K562 (cell line): ENCODE measurements around the gene SLC25A29. TPM values are rescaled to one million over a fixed set of nuclear protein-coding genes. Genes with fewer than 3 reads are reported as not detected.

Experiments used
- ATAC-seq: fragments of 200-7000 bp; cut with Tn5 transposase; 3 replicates; pipeline ENCODE4 v1.9.1; 2020; ENCODE audit warnings: moderate library complexity
- BruUV-seq: library from RNA; stranded (reverse); fragments of 400-500 nt; replicated peaks from 2 replicates; lab custom pipeline; 2021; lab: Mats Ljungman, UMichigan
- CTCF ChIA-PET: fragments of 300-600 bp; formaldehyde crosslinking; extraction: SDS; loops from one replicate; lab custom pipeline; 2021; ENCODE audit warnings: low intra/inter-chr PET ratio; lab: Yijun Ruan, JAX
- POLR2A ChIA-PET: fragments of 300-600, 350-650 bp; sonication (Branson Sonifier 250); formaldehyde crosslinking; extraction: SDS; loops from one replicate; lab custom pipeline; 2021; ENCODE audit warnings: antibody characterized with exemption, inconsistent platforms; lab: Yijun Ruan, JAX
- DNase-seq, 4 experiments: peaks; one replicate each; pipeline versions ENCODE4 v3.0.0 to v3.0.0-alpha.2; 2011 to 2018; ENCODE audit warnings: low spot score in 3 of 4, mixed read lengths in 3 of 4; ENCODE audit errors: extremely low read depth in 1 of 4
- FAIRE-seq: peaks from 2 replicates; lab custom pipeline; 2011; peaks lifted over from hg19 to GRCh38; lab: Jason Lieb, UNC
- H2AFZ ChIP-seq: 2 replicates; pipeline ENCODE4 v1.6.0; 2011; ENCODE audit warnings: low read depth, low read length, control low read depth, inconsistent platforms
- H3K27ac ChIP-seq: fragments of 200-600 bp; 3 replicates; pipeline ENCODE4 v1.8.0; 2011; ENCODE audit warnings: low read depth, mild to moderate bottlenecking, control low read depth, inconsistent platforms, low read length, moderate library complexity, mixed read lengths; ENCODE audit errors: extremely low read depth
- H3K27me3 ChIP-seq, 2 experiments: fragments of 300-600 bp in 1 of 2; 2 replicates in 1 of 2; 3 replicates in 1 of 2; pipeline versions ENCODE4 v1.6.0 to v1.8.0; 2011; ENCODE audit warnings: inconsistent platforms in 2 of 2, low read length in 2 of 2, mild to moderate bottlenecking in 1 of 2, mixed read lengths in 1 of 2, moderate library complexity in 1 of 2; ENCODE audit not compliant: control insufficient read depth in 2 of 2, insufficient read depth in 2 of 2
- H3K36me3 ChIP-seq: fragments of 300-600 bp; 3 replicates; pipeline ENCODE4 v1.8.0; 2011; ENCODE audit warnings: mild to moderate bottlenecking, low read length, inconsistent platforms; ENCODE audit not compliant: control insufficient read depth, insufficient read depth
- H3K4me1 ChIP-seq, 2 experiments: fragments of 200-600 bp in 1 of 2; replicated peaks in 1 of 2; 2 replicates in 1 of 2; 3 replicates in 1 of 2; pipeline versions ENCODE4 v1.5.1 to v1.8.0; 2011; ENCODE audit warnings: inconsistent platforms in 2 of 2, low read length in 2 of 2, mild to moderate bottlenecking in 1 of 2, mixed read lengths in 1 of 2, moderate library complexity in 1 of 2; ENCODE audit not compliant: control insufficient read depth in 2 of 2, insufficient read depth in 2 of 2
- H3K4me2 ChIP-seq: 2 replicates; pipeline ENCODE4 v1.6.1; 2011; ENCODE audit warnings: low read length, control low read depth, inconsistent platforms, mixed read lengths; ENCODE audit not compliant: insufficient read depth
- H3K4me3 ChIP-seq: fragments of 200-600 bp; sonication (generic), shearing (Covaris generic); 2 replicates; pipeline ENCODE4 v1.5.1; 2016; ENCODE audit warnings: control low read depth, inconsistent platforms
- H3K79me2 ChIP-seq: fragments of 200-600 bp; 3 replicates; pipeline ENCODE4 v1.8.0; 2011; ENCODE audit warnings: low read length, inconsistent platforms; ENCODE audit not compliant: control insufficient read depth, insufficient read depth
- H3K9ac ChIP-seq, 2 experiments: 2 replicates each; pipeline versions ENCODE4 v1.6.0 to v1.6.1; 2011; ENCODE audit warnings: low read depth in 2 of 2, low read length in 2 of 2, control low read depth in 1 of 2, inconsistent platforms in 1 of 2, mild to moderate bottlenecking in 1 of 2, mixed read lengths in 1 of 2; ENCODE audit not compliant: insufficient read depth in 1 of 2
- H3K9me1 ChIP-seq: one replicate; pipeline ENCODE4 v1.6.0; 2011; ENCODE audit warnings: inconsistent platforms, mild to moderate bottlenecking, low read length, moderate library complexity; ENCODE audit not compliant: control insufficient read depth, insufficient read depth
- H3K9me3 ChIP-seq: replicated peaks from 2 replicates; pipeline ENCODE4 v1.5.1; 2011; ENCODE audit warnings: low read depth, low read length, inconsistent platforms; ENCODE audit not compliant: control insufficient read depth, insufficient read depth
- H4K20me1 ChIP-seq: replicated peaks from 2 replicates; pipeline ENCODE4 v1.6.1; 2011; ENCODE audit warnings: low read length, inconsistent platforms, mixed read lengths; ENCODE audit not compliant: control insufficient read depth, insufficient read depth
- E2F4 ChIP-seq: sonication (generic); formaldehyde crosslinking; IDR thresholded peaks from 2 replicates; pipeline ENCODE4 v1.8.0; 2022; ENCODE audit warnings: mild to moderate bottlenecking, low read depth, missing genetic modification reagents
- FOXK2 ChIP-seq, 2 experiments: fragments of 450-650 bp; IDR thresholded peaks in 1 of 2; conservative IDR thresholded peaks in 1 of 2; 2 replicates each; pipeline ENCODE4 v1.6.1; 2016; ENCODE audit warnings: low read depth in 2 of 2, mild to moderate bottlenecking in 1 of 2
- ILF3 ChIP-seq: fragments of 450-650 bp; IDR thresholded peaks from 2 replicates; pipeline ENCODE4 v1.6.1; 2018; ENCODE audit warnings: antibody characterized with exemption, mild to moderate bottlenecking, moderate library complexity, borderline replicate concordance
- KLF1 ChIP-seq: fragments of 450-650 bp; IDR thresholded peaks from 2 replicates; pipeline ENCODE4 v1.6.1; 2016; ENCODE audit warnings: missing genetic modification characterization, missing compliant biosample characterization
- PRDM10 ChIP-seq: fragments of 450-650 bp; IDR thresholded peaks from 2 replicates; pipeline ENCODE4 v1.6.1; 2018; ENCODE audit not compliant: partially characterized antibody
- RAD51 ChIP-seq: fragments of 450-650 bp; IDR thresholded peaks from 2 replicates; pipeline ENCODE4 v1.7.1; 2016; ENCODE audit warnings: low read depth, mild to moderate bottlenecking, borderline replicate concordance
- SUPT5H ChIP-seq: fragments of 450-650 bp; IDR thresholded peaks from 2 replicates; pipeline ENCODE4 v1.6.1; 2016
- ZKSCAN1 ChIP-seq: fragments of 150-350 bp; IDR thresholded peaks from 2 replicates; pipeline ENCODE4 v1.6.1; 2016; ENCODE audit warnings: low read depth, low read length
- ZNF212 ChIP-seq: fragments of 450-650 bp; formaldehyde crosslinking; IDR thresholded peaks from 2 replicates; pipeline ENCODE4 v1.4.0; 2020; ENCODE audit warnings: mild to moderate bottlenecking
- ZNF232 ChIP-seq: sonication (generic); formaldehyde crosslinking; IDR thresholded peaks from 2 replicates; pipeline ENCODE4 v1.8.0; 2022; ENCODE audit warnings: mild to moderate bottlenecking, missing genetic modification reagents
- ZNF398 ChIP-seq: fragments of 250-450 bp; sonication (Bioruptor Pico); IDR thresholded peaks from 2 replicates; pipeline ENCODE4 v1.8.0; 2021; ENCODE audit warnings: moderate library complexity, mild to moderate bottlenecking, inconsistent platforms
- ZNF436 ChIP-seq: fragments of 250-450, 450-650 bp; sonication (Bioruptor Pico); formaldehyde crosslinking; IDR thresholded peaks from 2 replicates; pipeline ENCODE4 v1.7.0; 2020; ENCODE audit warnings: mild to moderate bottlenecking
- ZNF512 ChIP-seq: IDR thresholded peaks from 2 replicates; pipeline ENCODE4 v1.6.1; 2016; ENCODE audit warnings: missing genetic modification characterization, missing compliant biosample characterization
- WGBS: fragments of 100-300 bp; shearing (Covaris generic); methylation state at CpG from one replicate; pipeline ENCODE4 v1.1.6; 2016; ENCODE audit warnings: low coverage, mixed read lengths; ENCODE audit not compliant: insufficient coverage; ENCODE audit errors: missing lambda C conversion rate; 5-methylcytosine and 5-hydroxymethylcytosine counted together
- in situ Hi-C: fragments of 300-500 bp; cut with MboI; formaldehyde crosslinking; loops from 4 replicates; pipeline ENCODE4 v1.15.0; 2018; ENCODE audit warnings: inconsistent platforms, mixed read lengths
- intact Hi-C: fragments of 100-400 bp; cut with micrococcal nuclease; formaldehyde crosslinking; loops from 2 replicates; pipeline ENCODE4 v1.14.2; 2022
- polyA plus RNA-seq, 8 experiments: library from polyadenylated mRNA; depleted of rRNA in 4 of 8; stranded (reverse) in 5 of 8; unstranded in 3 of 8; fragments of >200 nt; fragmentation: Nextera tagmentation in 2 of 8; fragmentation: Illumina TruSeq in 1 of 8; extraction: Ambion mirVana in 2 of 8; extraction: Trizol in 1 of 8; gene quantifications; 2 replicates each; pipeline versions ENCODE4 v1.2.1 to v1.2.3, GENCODE V29; 2011 to 2014; ENCODE audit warnings: inconsistent platforms in 1 of 8, missing spikeins in 1 of 8
- total RNA-seq, 7 experiments: library from RNA; depleted of rRNA in 6 of 7; stranded (reverse); fragments of >200 nt in 6 of 7; fragmentation: Illumina TruSeq in 2 of 7; extraction: Trizol in 2 of 7; gene quantifications; 2 replicates each; pipeline versions ENCODE4 v1.2.1 to v1.2.3, GENCODE V29; 2011 to 2021; ENCODE audit warnings: low replicate concordance in 1 of 7

The SLC25A29 gene
- total and polyA plus RNA-seq, 9 of the 15 experiments (the other 6 are each of a cell fraction or from before 2014, with no cell fraction given), result 0.07 to 17.5 (median 4.8) TPM

DNA sequence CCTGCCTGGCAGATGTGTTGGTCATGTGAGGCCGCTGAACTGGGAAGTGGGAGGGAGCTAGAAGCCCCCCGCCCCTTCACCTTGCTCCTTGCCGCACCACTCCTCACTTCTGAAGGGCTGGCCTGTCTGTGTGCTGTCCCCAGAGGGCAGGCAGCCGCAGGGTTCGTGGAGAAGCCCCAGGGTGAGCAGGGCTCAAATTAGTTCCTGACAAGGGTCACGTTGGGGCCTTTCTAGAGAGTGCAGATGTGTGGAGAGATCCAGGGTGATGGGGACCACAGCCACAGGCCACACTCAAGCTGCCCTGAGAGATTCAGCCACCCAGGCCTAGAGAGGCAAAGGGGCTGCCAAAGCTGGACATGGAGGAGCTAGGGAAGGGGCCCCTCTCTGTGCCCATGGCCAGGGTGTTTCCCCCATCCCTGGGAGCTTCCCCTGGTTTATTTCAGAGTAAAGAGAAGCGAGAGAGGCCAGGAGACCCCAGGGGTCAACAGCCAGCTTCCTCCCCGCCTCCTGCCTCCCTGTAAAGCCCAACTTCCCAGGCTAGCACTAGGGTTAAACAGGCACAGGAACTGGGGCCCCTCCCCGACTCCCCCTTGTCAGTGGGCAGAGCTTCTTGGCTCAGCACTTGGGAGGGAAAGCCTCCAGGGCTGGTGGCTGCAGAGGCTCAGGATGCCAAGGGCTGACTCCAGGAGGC lies 16.2 kb downstream of the SLC25A29 start:
- peak overlapping the region in 1 of 2 experiments; percentile 26; a peak in 2 of 4 replicates for H3K9ac ChIP-seq
- H3K27me3 ChIP-seq, result no peaks in the 10 kb centered on the region
- peaks cover 3 to 33% of the 10 kb centered on the region in 2 experiments; a peak in 3 of 5 replicates for H3K4me1 ChIP-seq
- BruUV-seq, result no TSS peak
- H3K9me1 ChIP-seq, result no peaks in the 10 kb centered on the region
- FAIRE-seq (no peak), ATAC-seq (no peak), DNase-seq (no peak)
- H3K27ac ChIP-seq, result no peak overlapping the region
- no peak overlapping the region for H3K4me3 ChIP-seq
- no peak overlapping the region for H2AFZ ChIP-seq
- H4K20me1 ChIP-seq, result no peaks in the 10 kb centered on the region
- POLR2A ChIA-PET, result no interaction called here
- H3K4me2 ChIP-seq, result no peak overlapping the region
- H3K79me2 ChIP-seq, result no peaks in the 10 kb centered on the region
- in situ Hi-C loops, result no loop called here
- H3K36me3 ChIP-seq, result no peaks in the 10 kb centered on the region
- CTCF ChIA-PET, result no interaction called here
- intact Hi-C loops, result no loop called here
- H3K9me3 ChIP-seq, result no peaks in the 10 kb centered on the region
- 56% methylated on average over 8 of the region's 9 CpGs for WGBS
- TF ChIP-seq SUPT5H (no peak), PRDM10 (no peak), ZNF212 (no peak), ZNF232 (CRISPR knock-in tag) (no peak), ZKSCAN1 (no peak), ZNF398 (CRISPR knock-in tag) (no peak), RAD51 (no peak), FOXK2 (conservative IDR thresholded peaks at IDR 0.05 in 1 of 2, IDR thresholded peaks at IDR 0.05 in 1 of 2; ENCODE audit: low read depth in 2 of 2) (no peak), E2F4 (CRISPR knock-in tag) (no peak), ILF3 (no peak), KLF1 (tag) (no peak), ZNF436 (CRISPR knock-in tag) (no peak), ZNF512 (no peak)
